ENCODE data around the gene NCAM1.

The NCAM1 gene

GRCh38 chr11:113240389-113240788 is 279.2 kb downstream of the NCAM1 start:
- no peak for TF ChIP-seq EZH2 (optimal IDR thresholded peaks at IDR 0.05; ENCODE audit: low read depth, low read length)
- no peak for TF ChIP-seq EZH2phosphoT487 (IDR thresholded peaks at IDR 0.05; ENCODE audit: low read length)
- TF ChIP-seq CTCF (IDR thresholded peaks at IDR 0.05; ENCODE audit: low read length): no peak
- DNase-seq: no peak
- H2AFZ ChIP-seq (ENCODE audit: low read length): no peak overlapping the region

GRCh38 chr11:113240790-113241635 is 279.8 kb downstream of the NCAM1 start:
- no peak overlapping the region for H3K4me2 ChIP-seq (ENCODE audit: low read depth, low read length)
- no peak for DNase-seq
- H4K20me1 ChIP-seq (ENCODE audit: insufficient read depth, low read length): no peaks in the 10 kb centered on the region
- TF ChIP-seq CTCF (IDR thresholded peaks at IDR 0.05; ENCODE audit: low read length) (no peak), EZH2phosphoT487 (IDR thresholded peaks at IDR 0.05; ENCODE audit: low read length) (no peak), EZH2 (optimal IDR thresholded peaks at IDR 0.05; ENCODE audit: low read depth, low read length) (no peak)
- H3K27ac ChIP-seq (ENCODE audit: low read length): no peak overlapping the region
- H3K4me3 ChIP-seq (ENCODE audit: low read length): no peak overlapping the region
- H2AFZ ChIP-seq (ENCODE audit: low read length): no peak overlapping the region
- no peaks in the 10 kb centered on the region for H3K79me2 ChIP-seq (ENCODE audit: low read length)
- no peaks in the 10 kb centered on the region for H3K9me2 ChIP-seq (replicated peaks; ENCODE audit: insufficient read depth, low read length)
- no peak overlapping the region for H3K9ac ChIP-seq (ENCODE audit: low read length)
- H3K36me3 ChIP-seq (replicated peaks; ENCODE audit: insufficient read depth, low read length): no peaks in the 10 kb centered on the region
- H3K27me3 ChIP-seq (replicated peaks; ENCODE audit: insufficient read depth, low read length): no peaks in the 10 kb centered on the region
- no peaks in the 10 kb centered on the region for H3K4me1 ChIP-seq (ENCODE audit: low read length)
- no peaks in the 10 kb centered on the region for H3K9me3 ChIP-seq (replicated peaks; ENCODE audit: insufficient read depth, low read length)
- H3F3A ChIP-seq (ENCODE audit: insufficient read depth, low read length): no peaks in the 10 kb centered on the region

More at GRCh38 chr11:113240389-113240788, 279.2 kb downstream of the NCAM1 start:
- H3K27me3 ChIP-seq (replicated peaks; ENCODE audit: insufficient read depth, low read length): no peaks in the 10 kb centered on the region
- H3K79me2 ChIP-seq (ENCODE audit: low read length): no peaks in the 10 kb centered on the region
- H3K4me2 ChIP-seq (ENCODE audit: low read depth, low read length): no peak overlapping the region
- H3K36me3 ChIP-seq (replicated peaks; ENCODE audit: insufficient read depth, low read length): no peaks in the 10 kb centered on the region
- H4K20me1 ChIP-seq (ENCODE audit: insufficient read depth, low read length): no peaks in the 10 kb centered on the region
- H3K27ac ChIP-seq (ENCODE audit: low read length): no peak overlapping the region
- no peak overlapping the region for H3K4me3 ChIP-seq (ENCODE audit: low read length)
- no peaks in the 10 kb centered on the region for H3F3A ChIP-seq (ENCODE audit: insufficient read depth, low read length)
- H3K9me3 ChIP-seq (replicated peaks; ENCODE audit: insufficient read depth, low read length): no peaks in the 10 kb centered on the region
- no peak overlapping the region for H3K9ac ChIP-seq (ENCODE audit: low read length)
- no peaks in the 10 kb centered on the region for H3K4me1 ChIP-seq (ENCODE audit: low read length)
- H3K9me2 ChIP-seq (replicated peaks; ENCODE audit: insufficient read depth, low read length): no peaks in the 10 kb centered on the region

- TF ChIP-seq CTCF (IDR thresholded peaks at IDR 0.05; ENCODE audit: low read length) (no peak), EZH2 (optimal IDR thresholded peaks at IDR 0.05; ENCODE audit: low read depth, low read length) (no peak), EZH2phosphoT487 (IDR thresholded peaks at IDR 0.05; ENCODE audit: low read length) (no peak)
- Histone ChIP-seq H3K27me3 (replicated peaks; ENCODE audit: insufficient read depth, low read length) (no peaks in the 10 kb centered on the region), H3F3A (ENCODE audit: insufficient read depth, low read length) (no peaks in the 10 kb centered on the region), H3K9me2 (replicated peaks; ENCODE audit: insufficient read depth, low read length) (no peaks in the 10 kb centered on the region), H3K9ac (ENCODE audit: low read length) (no peak overlapping the region), H3K9me3 (replicated peaks; ENCODE audit: insufficient read depth, low read length) (no peaks in the 10 kb centered on the region), H3K79me2 (ENCODE audit: low read length) (no peaks in the 10 kb centered on the region), H2AFZ (ENCODE audit: low read length) (no peak overlapping the region), H3K4me3 (ENCODE audit: low read length) (no peak overlapping the region), H3K27ac (ENCODE audit: low read length) (no peak overlapping the region), H3K36me3 (replicated peaks; ENCODE audit: insufficient read depth, low read length) (no peaks in the 10 kb centered on the region), H3K4me2 (ENCODE audit: low read depth, low read length) (no peak overlapping the region), H3K4me1 (ENCODE audit: low read length) (no peaks in the 10 kb centered on the region), H4K20me1 (ENCODE audit: insufficient read depth, low read length) (no peaks in the 10 kb centered on the region)
- no peak for DNase-seq
These were observed 280.4 kb downstream of the NCAM1 start for GRCh38 chr11:113241636-113242054.
